SK-N-SH treated with all-trans-retinoic acid at 6 μM for 48 hours (cell line): ENCODE results near the gene GPX3.

Source experiments
- ARNTL ChIP-seq: fragments of 450-650 bp; formaldehyde crosslinking; IDR thresholded peaks from 2 replicates; pipeline ENCODE4 v1.5.0; 2020; ENCODE audit warnings: low read depth, mild to moderate bottlenecking, moderate library complexity, borderline replicate concordance
- CREB5 ChIP-seq: fragments of 250-450 bp; sonication (Bioruptor Pico); IDR thresholded peaks from 2 replicates; pipeline ENCODE4 v1.5.1; 2020; ENCODE audit warnings: low read depth, mild to moderate bottlenecking, moderate library complexity
- CSDC2 ChIP-seq: fragments of 250-450 bp; sonication (Bioruptor Pico); IDR thresholded peaks from 2 replicates; pipeline ENCODE4 v1.5.0; 2020; ENCODE audit warnings: mild to moderate bottlenecking, moderate library complexity
- ISL1 ChIP-seq: fragments of 250-450 bp; sonication (Bioruptor Pico); IDR thresholded peaks from 2 replicates; pipeline ENCODE4 v2.1.2; 2022; ENCODE audit warnings: mild to moderate bottlenecking, moderate library complexity
- OSR1 ChIP-seq: fragments of 250-450 bp; sonication (Bioruptor Pico); IDR thresholded peaks from 2 replicates; pipeline ENCODE4 v1.8.0; 2022; ENCODE audit warnings: moderate library complexity, mild to moderate bottlenecking, inconsistent platforms
- PATZ1 ChIP-seq: fragments of 250-450 bp; sonication (Bioruptor Pico); IDR thresholded peaks from 2 replicates; pipeline ENCODE4 v1.8.0; 2020; ENCODE audit warnings: mild to moderate bottlenecking, moderate library complexity, borderline replicate concordance
- TOX ChIP-seq: fragments of 250-450 bp; sonication (Bioruptor Pico); IDR thresholded peaks from 2 replicates; pipeline ENCODE4 v1.8.0; 2021; ENCODE audit warnings: mild to moderate bottlenecking, moderate library complexity, borderline replicate concordance
- ZC3H10 ChIP-seq: fragments of 250-450 bp; sonication (Bioruptor Pico); IDR thresholded peaks from 2 replicates; pipeline ENCODE4 v1.5.1; 2021; ENCODE audit warnings: mild to moderate bottlenecking, moderate library complexity
- ZFP30 ChIP-seq: fragments of 450-650 bp; formaldehyde crosslinking; IDR thresholded peaks from 2 replicates; pipeline ENCODE4 v1.5.0; 2022; ENCODE audit warnings: mild to moderate bottlenecking, moderate library complexity
- TF ChIP-seq, protein P1 (sequence below): fragments of 250-450 bp; sonication (Bioruptor Pico); IDR thresholded peaks from 2 replicates; pipeline ENCODE4 v1.5.0; 2020; ENCODE audit warnings: mild to moderate bottlenecking, moderate library complexity
- TF ChIP-seq, protein P2 (sequence below): fragments of 250-450 bp; sonication (Bioruptor Pico); IDR thresholded peaks from 2 replicates; pipeline ENCODE4 v1.5.1; 2021; ENCODE audit warnings: mild to moderate bottlenecking, moderate library complexity
- TF ChIP-seq, protein P3 (sequence below): fragments of 250-450 bp; sonication (Bioruptor Pico); IDR thresholded peaks from 2 replicates; pipeline ENCODE4 v1.8.0; 2021; ENCODE audit warnings: low read depth, mild to moderate bottlenecking, moderate library complexity, borderline replicate concordance

GRCh38 chr5:151021746-151022145 is 1.4 kb downstream of the GPX3 start:
- no peak for TF ChIP-seq CREB5 (CRISPR knock-in tag)
- TF ChIP-seq, protein P1, sequence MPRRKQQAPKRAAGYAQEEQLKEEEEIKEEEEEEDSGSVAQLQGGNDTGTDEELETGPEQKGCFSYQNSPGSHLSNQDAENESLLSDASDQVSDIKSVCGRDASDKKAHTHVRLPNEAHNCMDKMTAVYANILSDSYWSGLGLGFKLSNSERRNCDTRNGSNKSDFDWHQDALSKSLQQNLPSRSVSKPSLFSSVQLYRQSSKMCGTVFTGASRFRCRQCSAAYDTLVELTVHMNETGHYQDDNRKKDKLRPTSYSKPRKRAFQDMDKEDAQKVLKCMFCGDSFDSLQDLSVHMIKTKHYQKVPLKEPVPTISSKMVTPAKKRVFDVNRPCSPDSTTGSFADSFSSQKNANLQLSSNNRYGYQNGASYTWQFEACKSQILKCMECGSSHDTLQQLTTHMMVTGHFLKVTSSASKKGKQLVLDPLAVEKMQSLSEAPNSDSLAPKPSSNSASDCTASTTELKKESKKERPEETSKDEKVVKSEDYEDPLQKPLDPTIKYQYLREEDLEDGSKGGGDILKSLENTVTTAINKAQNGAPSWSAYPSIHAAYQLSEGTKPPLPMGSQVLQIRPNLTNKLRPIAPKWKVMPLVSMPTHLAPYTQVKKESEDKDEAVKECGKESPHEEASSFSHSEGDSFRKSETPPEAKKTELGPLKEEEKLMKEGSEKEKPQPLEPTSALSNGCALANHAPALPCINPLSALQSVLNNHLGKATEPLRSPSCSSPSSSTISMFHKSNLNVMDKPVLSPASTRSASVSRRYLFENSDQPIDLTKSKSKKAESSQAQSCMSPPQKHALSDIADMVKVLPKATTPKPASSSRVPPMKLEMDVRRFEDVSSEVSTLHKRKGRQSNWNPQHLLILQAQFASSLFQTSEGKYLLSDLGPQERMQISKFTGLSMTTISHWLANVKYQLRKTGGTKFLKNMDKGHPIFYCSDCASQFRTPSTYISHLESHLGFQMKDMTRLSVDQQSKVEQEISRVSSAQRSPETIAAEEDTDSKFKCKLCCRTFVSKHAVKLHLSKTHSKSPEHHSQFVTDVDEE (CRISPR knock-in tag), result no peak
- TF ChIP-seq TOX, result no peak
- TF ChIP-seq, protein P2, sequence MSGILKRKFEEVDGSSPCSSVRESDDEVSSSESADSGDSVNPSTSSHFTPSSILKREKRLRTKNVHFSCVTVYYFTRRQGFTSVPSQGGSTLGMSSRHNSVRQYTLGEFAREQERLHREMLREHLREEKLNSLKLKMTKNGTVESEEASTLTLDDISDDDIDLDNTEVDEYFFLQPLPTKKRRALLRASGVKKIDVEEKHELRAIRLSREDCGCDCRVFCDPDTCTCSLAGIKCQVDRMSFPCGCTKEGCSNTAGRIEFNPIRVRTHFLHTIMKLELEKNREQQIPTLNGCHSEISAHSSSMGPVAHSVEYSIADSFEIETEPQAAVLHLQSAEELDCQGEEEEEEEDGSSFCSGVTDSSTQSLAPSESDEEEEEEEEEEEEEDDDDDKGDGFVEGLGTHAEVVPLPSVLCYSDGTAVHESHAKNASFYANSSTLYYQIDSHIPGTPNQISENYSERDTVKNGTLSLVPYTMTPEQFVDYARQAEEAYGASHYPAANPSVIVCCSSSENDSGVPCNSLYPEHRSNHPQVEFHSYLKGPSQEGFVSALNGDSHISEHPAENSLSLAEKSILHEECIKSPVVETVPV, result no peak
- TF ChIP-seq, protein P3, sequence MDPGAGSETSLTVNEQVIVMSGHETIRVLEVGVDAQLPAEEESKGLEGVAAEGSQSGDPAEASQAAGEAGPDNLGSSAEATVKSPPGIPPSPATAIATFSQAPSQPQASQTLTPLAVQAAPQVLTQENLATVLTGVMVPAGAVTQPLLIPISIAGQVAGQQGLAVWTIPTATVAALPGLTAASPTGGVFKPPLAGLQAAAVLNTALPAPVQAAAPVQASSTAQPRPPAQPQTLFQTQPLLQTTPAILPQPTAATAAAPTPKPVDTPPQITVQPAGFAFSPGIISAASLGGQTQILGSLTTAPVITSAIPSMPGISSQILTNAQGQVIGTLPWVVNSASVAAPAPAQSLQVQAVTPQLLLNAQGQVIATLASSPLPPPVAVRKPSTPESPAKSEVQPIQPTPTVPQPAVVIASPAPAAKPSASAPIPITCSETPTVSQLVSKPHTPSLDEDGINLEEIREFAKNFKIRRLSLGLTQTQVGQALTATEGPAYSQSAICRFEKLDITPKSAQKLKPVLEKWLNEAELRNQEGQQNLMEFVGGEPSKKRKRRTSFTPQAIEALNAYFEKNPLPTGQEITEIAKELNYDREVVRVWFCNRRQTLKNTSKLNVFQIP (CRISPR knock-in tag), result no peak
- no peak for TF ChIP-seq PATZ1 (CRISPR knock-in tag)
- TF ChIP-seq ARNTL, result no peak
- no peak for TF ChIP-seq CSDC2 (CRISPR knock-in tag)
- no peak for TF ChIP-seq OSR1
- TF ChIP-seq ZFP30 (CRISPR knock-in tag), result no peak
- TF ChIP-seq ISL1 (CRISPR knock-in tag), result no peak
- no peak for TF ChIP-seq ZC3H10 (CRISPR knock-in tag)
